NB4 (cell line): ENCODE measurements around the gene TNFAIP8L3.

Source experiments
- CTCF ChIP-seq: IDR thresholded peaks from one replicate; pipeline ENCODE4 v1.5.1; 2012; ENCODE audit warnings: low read depth, low read length
- POLR2A ChIP-seq: IDR thresholded peaks from 2 replicates; pipeline ENCODE4 v1.6.1; 2011; ENCODE audit warnings: mild to moderate bottlenecking; ENCODE audit not compliant: insufficient read length; ENCODE audit errors: extremely low read depth
- TF ChIP-seq, protein P1 (sequence below): IDR thresholded peaks from 2 replicates; pipeline ENCODE4 v1.6.1; 2011; ENCODE audit warnings: low read depth, low read length

DNA sequence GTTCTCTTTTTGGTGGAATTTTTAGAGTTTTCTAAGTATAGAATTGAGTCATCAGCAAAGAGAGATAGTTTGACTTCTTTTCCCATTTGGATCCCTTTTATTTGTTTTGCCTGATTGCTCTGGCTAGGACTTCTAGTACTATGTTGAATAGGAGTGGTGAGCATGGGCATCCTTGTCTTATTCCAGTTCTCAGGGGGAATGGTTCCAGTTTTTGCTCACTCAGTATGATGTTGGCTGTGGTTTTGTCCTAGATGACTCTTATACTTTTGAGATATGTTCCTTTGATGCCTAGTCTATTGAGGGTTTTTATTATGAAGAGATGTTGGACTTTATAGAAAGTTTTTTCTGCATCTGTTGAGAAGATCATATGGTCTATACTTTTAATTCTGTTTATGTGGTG is 72.5 kb downstream of the TNFAIP8L3 start:
- no peak for TF ChIP-seq CTCF
- TF ChIP-seq POLR2A = no peak
- TF ChIP-seq, protein P1, sequence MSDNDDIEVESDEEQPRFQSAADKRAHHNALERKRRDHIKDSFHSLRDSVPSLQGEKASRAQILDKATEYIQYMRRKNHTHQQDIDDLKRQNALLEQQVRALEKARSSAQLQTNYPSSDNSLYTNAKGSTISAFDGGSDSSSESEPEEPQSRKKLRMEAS = no peak
